Jurkat, Clone E6-1 (cell line): Measurements from ENCODE around the gene THADA.

Source experiments
- DNase-seq: peaks from one replicate; pipeline ENCODE4 v3.0.0-alpha.2; 2011; ENCODE audit warnings: low read depth, low spot score
- H3K4me3 ChIP-seq: 2 replicates; pipeline ENCODE4 v1.5.1; 2011; ENCODE audit warnings: mild to moderate bottlenecking, low read length, control low read depth, moderate library complexity

Gene THADA

GRCh38 chr2:43426305-43427031 lies 169.4 kb downstream of the THADA start:
- DNase-seq = peak; percentile 72
- no peak overlapping the region for H3K4me3 ChIP-seq

- DNase-seq = no peak
- H3K4me3 ChIP-seq = no peak overlapping the region
Observed at GRCh38 chr2:43425659-43426058, 170.2 kb downstream of the THADA start.

DNA sequence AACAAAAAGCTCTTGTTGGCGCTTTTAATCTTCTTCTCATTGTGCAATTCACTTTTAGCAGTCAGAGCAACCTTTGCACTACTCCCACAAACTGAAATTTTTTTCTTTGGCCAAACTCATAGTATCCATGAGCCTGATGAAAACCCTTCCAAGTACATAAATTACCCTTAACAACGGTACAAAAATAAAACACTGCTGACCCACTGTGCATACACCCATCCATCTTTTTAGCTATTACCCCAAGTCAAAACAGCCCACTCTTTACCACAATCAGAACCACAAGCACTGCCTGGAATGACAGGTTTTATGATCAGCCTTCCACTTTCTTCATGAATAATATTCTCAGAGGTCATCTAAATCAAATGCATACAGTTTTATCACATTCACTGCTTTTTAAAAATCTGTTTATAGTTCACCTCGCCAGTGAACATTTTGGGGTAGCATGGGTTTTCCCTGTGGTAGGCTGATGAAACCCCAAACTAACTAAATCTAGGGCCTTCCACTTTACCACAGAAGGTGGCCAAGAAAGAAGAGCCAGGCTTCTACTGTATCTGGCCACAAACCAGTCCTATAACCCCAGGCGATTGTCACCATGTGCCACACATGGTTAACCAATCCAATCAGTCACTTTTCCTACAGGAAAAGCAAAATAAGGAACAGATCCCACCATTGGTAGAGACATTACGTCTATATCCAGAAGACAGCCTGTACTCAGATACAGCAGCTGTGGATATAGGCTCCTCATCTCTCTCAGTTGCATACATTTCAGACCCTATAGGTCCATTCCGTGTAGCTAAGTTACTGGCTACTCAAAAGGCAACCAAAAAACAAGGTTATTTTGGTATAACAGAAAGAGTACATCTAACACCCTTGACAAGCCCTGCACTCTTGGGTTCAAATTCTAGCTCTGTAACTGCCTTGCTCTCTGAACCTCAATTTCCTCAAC lies 171.3 kb downstream of the THADA start:
- no peak overlapping the region for H3K4me3 ChIP-seq
- no peak for DNase-seq

GRCh38 chr2:43423941-43424261 lies 171.9 kb downstream of the THADA start:
- DNase-seq = no peak
- H3K4me3 ChIP-seq = no peak overlapping the region

DNA sequence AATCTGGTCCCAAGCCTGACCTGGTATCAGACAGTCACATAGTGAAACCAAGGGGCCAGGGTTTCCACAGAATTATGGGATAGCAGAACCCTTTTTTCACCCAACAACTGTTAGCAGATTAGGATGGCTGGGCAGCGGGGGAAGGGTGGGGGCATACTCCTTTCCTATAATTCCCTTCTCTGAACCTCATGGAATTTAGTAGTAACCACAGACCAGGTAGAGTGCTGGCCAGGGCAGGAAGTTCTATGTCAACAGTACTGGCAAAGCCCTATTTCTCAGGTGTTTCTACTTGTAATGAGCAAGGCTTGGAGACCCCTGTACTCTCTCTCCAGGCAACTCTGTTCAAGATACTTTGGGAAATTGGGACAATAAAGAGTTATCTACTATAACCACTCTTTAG lies 174.6 kb downstream of the THADA start:
- no peak for DNase-seq

DNA sequence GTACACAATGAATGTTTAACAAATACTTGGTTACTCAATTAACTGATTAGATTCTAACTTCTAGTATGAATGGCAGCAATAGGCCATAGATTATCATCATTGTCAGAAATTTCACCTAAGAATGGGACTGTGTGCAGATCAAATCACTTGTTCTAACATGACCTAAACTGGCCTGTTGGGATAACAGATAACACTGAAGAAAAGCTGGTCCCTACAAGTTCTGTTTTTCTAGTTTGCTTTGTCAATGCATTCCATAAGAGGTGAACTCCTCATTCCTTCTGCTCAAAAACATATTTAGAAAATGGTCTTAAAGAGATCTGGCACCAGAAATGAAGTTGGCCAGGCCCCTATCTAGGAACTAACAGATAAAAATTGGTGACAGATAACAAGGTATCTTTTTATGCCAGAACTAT lies 175.4 kb downstream of the THADA start:
- H3K4me3 ChIP-seq = no peak overlapping the region
- no peak for DNase-seq

More for the DNA sequence above, 174.6 kb downstream of the THADA start:
- H3K4me3 ChIP-seq = no peak overlapping the region

- no peak for DNase-seq
- no peak overlapping the region for H3K4me3 ChIP-seq
Observed at GRCh38 chr2:43419876-43420275, 176.0 kb downstream of the THADA start.

DNA sequence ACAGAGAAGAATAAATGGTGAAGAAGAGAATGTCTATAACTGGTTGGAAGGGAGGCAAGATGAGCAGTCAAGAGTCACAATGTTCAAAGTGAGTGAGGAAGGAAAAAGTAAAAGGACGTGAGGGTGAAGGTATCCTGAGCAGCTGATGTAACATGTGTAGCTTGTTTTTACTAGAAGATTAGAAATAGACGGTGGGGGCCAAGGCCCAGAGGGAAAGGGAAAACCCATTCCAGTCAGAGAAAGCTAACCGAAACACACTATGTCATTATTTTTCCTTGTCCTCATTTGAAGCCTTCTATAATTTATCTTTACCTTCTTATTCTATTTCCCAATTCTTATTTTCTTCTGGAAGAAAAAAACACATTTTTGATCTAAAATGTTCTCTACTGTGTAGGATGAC lies 176.6 kb downstream of the THADA start:
- DNase-seq = no peak

DNA sequence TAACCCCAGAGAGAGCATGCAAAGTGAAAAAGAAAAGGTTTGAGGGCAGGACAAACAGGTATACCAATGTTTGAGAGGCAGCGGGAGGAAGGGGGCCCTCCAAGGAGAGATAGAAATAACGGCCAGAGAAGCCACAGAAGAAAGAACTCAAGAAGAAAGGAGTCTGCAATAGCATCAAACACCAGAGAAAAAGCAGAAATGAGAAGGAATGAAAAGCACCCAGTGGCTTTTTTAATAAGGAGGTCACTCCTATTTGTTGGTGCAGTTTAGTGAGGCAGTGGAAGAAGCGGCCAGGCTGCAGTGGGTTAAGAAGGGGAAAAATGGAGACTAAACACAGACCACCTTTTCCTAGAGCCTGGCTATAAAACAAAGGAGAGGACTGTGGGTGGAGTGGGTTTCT lies 177.2 kb downstream of the THADA start:
- no peak overlapping the region for H3K4me3 ChIP-seq
- no peak for DNase-seq

More for the DNA sequence above, 176.6 kb downstream of the THADA start:
- no peak overlapping the region for H3K4me3 ChIP-seq

- H3K4me3 ChIP-seq = no peak overlapping the region
- no peak for DNase-seq
Observed at GRCh38 chr2:43417300-43417699, 178.5 kb downstream of the THADA start.

- no peak for DNase-seq
- H3K4me3 ChIP-seq = no peak overlapping the region
Observed at GRCh38 chr2:43415592-43415991, 180.2 kb downstream of the THADA start.

DNA sequence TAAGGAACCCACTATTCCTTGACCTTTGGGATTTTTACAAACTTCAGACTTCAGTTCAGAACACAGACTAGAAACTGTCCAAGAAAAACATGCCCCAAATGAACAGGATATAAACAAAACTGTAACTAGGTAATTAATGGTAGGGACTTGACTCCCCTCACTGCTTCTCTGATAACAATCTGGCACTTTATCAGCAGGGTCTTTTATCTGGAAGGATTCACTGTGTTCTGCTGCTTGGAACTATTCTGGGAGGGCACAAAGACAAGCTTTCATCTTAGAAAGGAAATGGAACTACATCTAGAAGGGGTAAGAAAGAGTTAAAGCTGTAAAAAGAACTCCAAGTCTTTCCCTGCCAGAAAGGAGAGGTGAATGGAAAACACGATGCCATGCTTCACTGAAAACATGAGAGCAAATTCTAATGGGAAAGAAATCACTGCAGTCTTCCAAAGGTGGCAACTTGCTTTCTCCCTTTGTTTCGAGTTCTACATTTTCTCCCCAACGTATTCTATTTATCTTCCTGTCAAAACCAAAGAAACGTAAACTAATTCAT lies 181.2 kb downstream of the THADA start:
- no peak for DNase-seq
- H3K4me3 ChIP-seq = no peak overlapping the region

GRCh38 chr2:43414033-43414432 lies 181.8 kb downstream of the THADA start:
- DNase-seq = no peak
- H3K4me3 ChIP-seq = no peak overlapping the region

DNA sequence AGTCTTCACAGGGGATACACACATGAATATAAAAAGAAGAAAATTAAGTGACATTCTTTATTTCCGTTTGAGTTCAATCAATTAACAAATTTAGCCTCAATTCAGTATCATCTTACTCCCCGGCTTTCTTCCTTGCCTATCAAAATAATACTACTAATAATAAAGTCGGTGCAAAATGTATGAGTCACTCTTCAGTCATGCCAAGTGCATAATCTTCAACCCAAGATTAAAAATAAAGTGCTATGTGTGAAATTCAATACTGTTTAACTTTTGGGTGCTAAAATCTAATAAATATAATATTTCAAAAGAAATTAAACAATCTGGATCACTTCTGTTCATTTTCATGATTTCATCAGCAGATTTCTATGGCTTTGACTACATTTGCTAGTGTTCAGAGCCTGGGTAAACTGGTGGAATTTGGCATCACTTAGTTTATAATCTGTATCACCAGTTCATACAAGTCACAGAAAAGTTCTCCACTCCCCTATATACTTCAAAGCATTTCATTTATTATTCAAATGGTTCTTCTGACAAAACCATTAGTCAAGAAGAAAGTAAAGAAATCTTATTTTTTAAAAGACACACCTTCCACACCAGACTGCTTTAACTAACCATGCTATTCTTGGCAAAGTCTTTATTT lies 183.6 kb downstream of the THADA start:
- DNase-seq = no peak

DNA sequence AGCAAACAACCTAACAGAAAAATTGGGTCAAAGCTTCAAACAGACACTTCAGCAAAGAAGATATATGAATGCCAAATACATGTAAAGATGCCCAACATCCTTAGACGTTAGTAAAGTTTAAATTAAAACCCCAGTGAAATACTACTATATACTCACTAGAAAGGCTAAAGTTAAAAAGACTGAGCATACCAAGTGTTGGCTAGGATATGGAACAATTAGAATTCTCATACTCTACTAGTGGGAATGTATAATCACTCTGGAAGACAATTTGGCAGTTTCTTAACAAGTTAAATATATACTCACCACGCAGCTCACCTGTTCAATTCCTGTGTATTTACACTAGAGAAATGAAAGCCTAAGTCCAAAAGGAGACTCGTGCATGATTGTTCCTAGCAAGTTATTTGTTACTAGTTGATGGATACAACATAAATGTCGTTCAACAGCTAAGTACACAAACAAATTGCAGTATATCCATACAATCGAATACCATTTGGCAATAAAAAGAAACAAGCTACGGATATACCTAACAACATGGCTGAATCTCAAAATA lies 185.7 kb downstream of the THADA start:
- no peak for DNase-seq
- no peak overlapping the region for H3K4me3 ChIP-seq

More for the DNA sequence above, 183.6 kb downstream of the THADA start:
- H3K4me3 ChIP-seq = no peak overlapping the region

GRCh38 chr2:43408407-43409160 lies 187.3 kb downstream of the THADA start:
- no peak for DNase-seq
- no peak overlapping the region for H3K4me3 ChIP-seq

- H3K4me3 ChIP-seq = no peak overlapping the region
- DNase-seq = no peak
Observed at GRCh38 chr2:43407935-43408334, 187.9 kb downstream of the THADA start.

DNA sequence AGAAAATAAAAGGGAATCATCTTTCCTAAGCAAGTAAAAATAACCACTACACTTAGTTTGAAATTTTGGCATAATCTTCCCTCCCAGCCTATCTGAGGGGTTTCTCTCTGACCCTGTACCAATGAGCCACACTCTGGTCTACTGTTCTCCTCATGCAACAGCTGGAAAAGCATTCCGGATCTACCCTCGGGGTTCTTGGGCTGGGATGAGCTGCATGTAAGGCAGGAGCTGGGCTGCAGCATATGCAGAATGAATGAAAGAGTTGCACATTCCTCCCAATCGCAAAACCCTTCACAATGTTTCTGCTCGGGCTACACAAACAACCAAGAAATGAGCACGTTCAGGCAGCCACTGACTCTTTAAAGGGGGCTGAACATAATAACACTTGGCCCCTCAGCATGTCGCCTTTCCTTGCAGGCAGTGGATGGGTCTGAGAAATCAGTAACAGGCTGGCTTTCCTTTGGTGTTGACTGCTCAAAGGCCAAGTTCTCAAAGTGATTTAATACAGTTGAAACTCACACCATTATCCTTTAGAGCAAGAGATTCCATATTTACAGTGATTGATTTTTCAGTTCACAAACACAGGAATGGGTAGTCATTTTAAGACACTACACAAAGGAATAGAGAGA lies 189.1 kb downstream of the THADA start:
- no peak overlapping the region for H3K4me3 ChIP-seq
- DNase-seq = no peak
